Measurements from ENCODE around the gene SLC10A2. TPM values are rescaled to one million over a fixed set of nuclear protein-coding genes. Genes with fewer than 3 reads are reported as not detected.

The SLC10A2 gene
- total RNA-seq, 1 donor from 2014 or later, result not detected

GRCh38 chr13:103087275-103087674 is 21.1 kb upstream of the SLC10A2 start:
- Histone ChIP-seq H3K27ac (no peak overlapping the region), H3K4me1 (no peaks in the 10 kb centered on the region), H3K4me3 (no peak overlapping the region), H3K36me3 (no peaks in the 10 kb centered on the region), H3K27me3 (no peaks in the 10 kb centered on the region), H3K9me3 (no peaks in the 10 kb centered on the region)
- DNase-seq (ENCODE audit: low spot score in 2 of 2), result no peak
- no peak for TF ChIP-seq CTCF (IDR thresholded peaks at IDR 0.05)
- intact Hi-C loops (cut with DNase I), result no loop called here

- intact Hi-C loops (cut with DNase I), result no loop called here
- Histone ChIP-seq H3K27ac (no peak overlapping the region), H3K4me3 (no peak overlapping the region)
Observed at GRCh38 chr13:103081435-103081834, 15.2 kb upstream of the SLC10A2 start.

GRCh38 chr13:103078158-103078557 is 11.9 kb upstream of the SLC10A2 start:
- Histone ChIP-seq H3K36me3 (no peaks in the 10 kb centered on the region), H3K4me1 (no peaks in the 10 kb centered on the region), H3K9me3 (no peaks in the 10 kb centered on the region), H3K4me3 (no peak overlapping the region), H3K27me3 (no peaks in the 10 kb centered on the region), H3K27ac (no peak overlapping the region)
- DNase-seq (ENCODE audit: low spot score in 2 of 2), result no peak
- intact Hi-C loops (cut with DNase I), result no loop called here
- no peak for TF ChIP-seq CTCF (IDR thresholded peaks at IDR 0.05)

More at GRCh38 chr13:103081435-103081834, 15.2 kb upstream of the SLC10A2 start:
- no peak for TF ChIP-seq CTCF (IDR thresholded peaks at IDR 0.05)
- Histone ChIP-seq H3K27me3 (no peaks in the 10 kb centered on the region), H3K36me3 (no peaks in the 10 kb centered on the region), H3K4me1 (no peaks in the 10 kb centered on the region), H3K9me3 (no peaks in the 10 kb centered on the region)
- no peak for DNase-seq (ENCODE audit: low spot score in 2 of 2)

GRCh38 chr13:103068836-103069235 is 2.6 kb upstream of the SLC10A2 start:
- Histone ChIP-seq H3K36me3 (no peaks in the 10 kb centered on the region), H3K4me1 (no peaks in the 10 kb centered on the region), H3K27ac (no peak overlapping the region), H3K4me3 (no peak overlapping the region), H3K27me3 (no peaks in the 10 kb centered on the region), H3K9me3 (no peaks in the 10 kb centered on the region)
- intact Hi-C loops (cut with DNase I), result no loop called here
- DNase-seq (ENCODE audit: low spot score in 2 of 2), result no peak
- TF ChIP-seq CTCF (IDR thresholded peaks at IDR 0.05), result no peak

GRCh38 chr13:103067751-103068555 is 1.7 kb upstream of the SLC10A2 start:
- Histone ChIP-seq H3K4me1 (no peaks in the 10 kb centered on the region), H3K27me3 (no peaks in the 10 kb centered on the region), H3K4me3 (no peak overlapping the region), H3K9me3 (no peaks in the 10 kb centered on the region), H3K27ac (no peak overlapping the region), H3K36me3 (no peaks in the 10 kb centered on the region)
- no peak for DNase-seq (ENCODE audit: low spot score in 2 of 2)
- intact Hi-C loops (cut with DNase I), result no loop called here
- TF ChIP-seq CTCF (IDR thresholded peaks at IDR 0.05), result no peak
